GM12865 (cell line): ENCODE data around the gene THBS1.

Experiments used
- DNase-seq: peaks from one replicate; pipeline ENCODE4 v3.0.0; 2010; ENCODE audit warnings: low read depth
- H3K4me3 ChIP-seq: 2 replicates; pipeline ENCODE4 v1.5.1; 2011; ENCODE audit warnings: mild to moderate bottlenecking, low read depth, low read length, control low read depth
- TF ChIP-seq, protein P1 (sequence below): IDR thresholded peaks from 2 replicates; pipeline ENCODE4 v1.5.1; 2011; ENCODE audit warnings: low read length, control low read depth, low read depth, inconsistent platforms; ENCODE audit not compliant: insufficient read depth; ENCODE audit errors: missing control alignments

Gene THBS1

DNA sequence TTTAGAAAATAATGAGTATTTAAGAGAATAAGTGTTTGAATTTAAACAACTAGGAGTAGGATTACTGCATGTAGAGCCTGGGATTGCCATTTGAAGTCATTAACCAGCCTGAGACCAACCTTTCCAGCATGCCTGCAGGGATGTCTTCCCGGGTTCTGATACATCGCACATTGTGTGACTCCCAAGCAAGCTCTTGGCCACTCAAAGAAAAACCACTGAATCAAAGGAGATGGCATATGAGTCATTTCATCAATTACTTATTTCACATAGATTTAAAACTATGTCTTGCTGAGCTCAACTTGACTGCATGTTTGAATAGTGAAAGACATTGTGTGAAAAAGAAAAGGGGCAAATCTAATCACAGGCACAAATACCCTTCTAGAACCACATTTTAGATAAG lies 15.0 kb upstream of the THBS1 start:
- no peak for DNase-seq
- no peak overlapping the region for H3K4me3 ChIP-seq
- TF ChIP-seq, protein P1, sequence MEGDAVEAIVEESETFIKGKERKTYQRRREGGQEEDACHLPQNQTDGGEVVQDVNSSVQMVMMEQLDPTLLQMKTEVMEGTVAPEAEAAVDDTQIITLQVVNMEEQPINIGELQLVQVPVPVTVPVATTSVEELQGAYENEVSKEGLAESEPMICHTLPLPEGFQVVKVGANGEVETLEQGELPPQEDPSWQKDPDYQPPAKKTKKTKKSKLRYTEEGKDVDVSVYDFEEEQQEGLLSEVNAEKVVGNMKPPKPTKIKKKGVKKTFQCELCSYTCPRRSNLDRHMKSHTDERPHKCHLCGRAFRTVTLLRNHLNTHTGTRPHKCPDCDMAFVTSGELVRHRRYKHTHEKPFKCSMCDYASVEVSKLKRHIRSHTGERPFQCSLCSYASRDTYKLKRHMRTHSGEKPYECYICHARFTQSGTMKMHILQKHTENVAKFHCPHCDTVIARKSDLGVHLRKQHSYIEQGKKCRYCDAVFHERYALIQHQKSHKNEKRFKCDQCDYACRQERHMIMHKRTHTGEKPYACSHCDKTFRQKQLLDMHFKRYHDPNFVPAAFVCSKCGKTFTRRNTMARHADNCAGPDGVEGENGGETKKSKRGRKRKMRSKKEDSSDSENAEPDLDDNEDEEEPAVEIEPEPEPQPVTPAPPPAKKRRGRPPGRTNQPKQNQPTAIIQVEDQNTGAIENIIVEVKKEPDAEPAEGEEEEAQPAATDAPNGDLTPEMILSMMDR, result no peak

DNA sequence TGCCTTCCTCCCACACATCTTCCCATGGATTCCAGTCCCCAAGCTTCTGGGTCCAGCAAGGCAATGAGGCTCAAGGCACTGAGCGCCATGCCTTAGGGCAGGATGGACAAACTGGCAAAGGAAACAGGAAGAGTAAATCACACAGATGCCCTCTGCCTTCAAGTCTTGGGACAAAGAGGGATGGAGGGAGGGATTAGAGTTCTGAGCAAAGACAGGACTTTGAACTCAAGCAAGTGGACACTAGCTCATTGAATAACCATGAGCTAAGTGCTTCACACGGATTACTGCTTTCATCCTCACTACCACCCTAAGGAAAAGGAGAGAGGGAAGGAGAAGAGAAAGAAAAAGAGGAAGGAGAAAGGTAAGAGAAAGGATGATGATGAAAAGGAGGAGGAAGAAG lies 7.6 kb upstream of the THBS1 start:
- DNase-seq, result no peak
- H3K4me3 ChIP-seq, result no peak overlapping the region
- TF ChIP-seq, protein P1, result no peak

DNA sequence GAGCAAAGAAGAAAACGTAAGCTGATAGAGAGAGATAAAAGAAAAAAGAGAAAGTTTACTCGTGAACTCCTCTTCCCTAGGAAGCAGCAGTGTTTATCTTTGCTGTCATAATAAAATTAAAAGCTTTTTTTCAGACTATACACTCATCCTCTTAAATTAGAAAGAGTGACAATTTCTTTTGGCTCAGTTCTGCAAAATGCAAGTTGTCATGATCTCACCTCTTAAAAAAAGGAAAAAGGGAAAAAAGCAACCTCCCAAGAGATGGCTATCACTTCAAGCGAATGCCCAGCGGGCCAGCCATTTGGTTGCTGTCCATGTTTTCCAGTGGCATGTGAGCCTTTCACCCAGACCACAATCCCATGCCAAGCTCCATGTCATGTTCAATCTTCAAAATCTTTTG lies 7.0 kb upstream of the THBS1 start:
- no peak for DNase-seq
- TF ChIP-seq, protein P1, result no peak
- no peak overlapping the region for H3K4me3 ChIP-seq

DNA sequence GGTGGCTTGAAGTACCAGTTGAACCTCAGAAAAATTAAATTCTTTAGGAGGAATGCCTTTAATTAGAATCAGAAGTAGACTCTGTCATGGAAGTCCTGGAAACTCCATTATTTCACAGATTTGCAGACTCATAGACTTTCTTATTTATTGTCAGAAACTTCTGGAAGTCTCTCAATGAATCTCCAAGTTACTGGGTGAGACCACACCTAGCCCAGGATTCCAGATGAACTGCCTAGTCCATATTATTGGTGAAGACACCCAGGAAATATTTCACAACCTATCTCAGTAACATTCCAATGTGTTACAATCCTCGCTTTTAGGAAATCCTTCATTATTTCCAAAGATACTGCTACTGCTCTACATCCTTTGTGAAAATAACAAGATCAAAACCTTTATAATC lies 6.5 kb upstream of the THBS1 start:
- TF ChIP-seq, protein P1, result no peak
- DNase-seq, result no peak
- H3K4me3 ChIP-seq, result no peak overlapping the region

DNA sequence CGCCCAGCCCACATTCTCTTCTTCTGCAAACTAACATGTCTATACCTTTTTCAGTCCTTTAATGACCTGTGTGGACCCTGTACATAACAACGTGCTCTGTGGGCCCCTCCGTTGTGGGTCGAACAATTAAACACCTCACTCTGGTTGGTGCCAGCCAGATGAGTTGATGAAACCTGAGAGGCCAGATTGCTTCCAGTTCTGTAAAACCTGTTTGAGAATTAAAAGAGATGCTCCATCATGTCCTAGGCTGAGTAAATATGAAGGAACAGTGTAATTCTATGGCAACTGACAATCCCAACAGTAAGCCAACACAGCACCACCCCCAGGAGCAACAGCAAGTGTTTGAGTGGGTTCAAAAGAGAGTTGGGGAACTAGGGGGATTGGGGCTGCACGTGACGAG lies 5.7 kb upstream of the THBS1 start:
- no peak for DNase-seq
- no peak overlapping the region for H3K4me3 ChIP-seq
- TF ChIP-seq, protein P1, result no peak

DNA sequence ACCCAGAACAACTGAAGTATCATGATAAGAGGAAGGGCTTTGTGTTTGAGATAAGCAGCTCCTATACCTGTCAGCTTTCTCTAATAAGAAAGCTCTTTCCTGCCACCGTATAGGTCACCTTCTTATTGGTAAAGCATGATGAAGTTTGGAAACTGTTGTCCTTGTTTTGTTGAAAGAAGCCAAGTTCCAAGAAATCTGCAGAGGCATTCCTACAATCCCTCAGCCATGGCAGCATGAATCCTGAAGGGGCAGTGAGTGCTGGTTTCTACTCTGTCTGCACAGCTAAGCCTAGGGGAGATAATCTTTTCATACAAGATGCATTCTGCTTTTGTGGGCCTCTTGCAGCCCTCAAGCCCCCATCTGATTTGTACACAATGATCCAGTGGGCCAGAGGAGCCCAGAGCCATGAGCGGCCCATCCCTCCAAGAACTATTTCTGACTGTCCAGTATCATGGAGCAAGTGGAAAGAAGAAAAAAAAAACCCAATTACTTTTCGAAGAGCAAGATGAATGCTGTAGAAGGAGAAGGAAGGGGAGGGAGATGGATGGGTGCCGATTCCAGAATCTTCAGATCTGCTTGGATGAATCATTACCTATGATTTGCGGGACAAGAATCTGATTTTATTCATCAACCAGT lies 1.9 kb upstream of the THBS1 start:
- no peak overlapping the region for H3K4me3 ChIP-seq
- DNase-seq, result no peak
- TF ChIP-seq, protein P1, result no peak

DNA sequence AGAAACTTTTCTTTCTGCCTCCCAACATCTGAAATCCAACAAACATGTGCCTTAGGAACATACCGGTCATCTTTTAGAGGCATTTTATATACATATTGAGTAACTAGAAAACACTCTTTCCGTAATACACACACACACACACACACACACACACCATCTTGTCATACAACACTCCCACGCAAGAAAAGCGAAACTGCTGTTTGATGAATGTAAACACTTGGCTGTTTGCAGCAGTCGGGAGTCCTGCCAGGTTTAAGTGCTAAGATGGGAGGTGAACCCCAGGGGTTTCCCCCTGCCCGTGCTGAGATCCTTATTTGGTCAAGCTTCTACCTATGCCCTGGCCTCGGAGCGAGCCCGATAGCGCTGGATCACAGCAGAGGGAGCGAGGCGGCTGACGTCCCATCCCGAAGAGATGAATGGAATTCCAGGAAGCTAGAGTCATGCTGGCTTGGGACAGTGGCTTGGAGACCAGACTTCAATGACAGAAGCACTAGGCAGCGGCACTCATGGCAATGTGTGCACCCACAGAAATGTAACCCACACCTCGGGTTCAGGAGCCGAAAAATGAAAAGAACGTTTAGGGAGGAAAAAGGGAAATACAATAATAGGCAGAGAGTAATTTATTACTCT lies 1.3 kb upstream of the THBS1 start:
- peak overlapping the region; percentile 21 for H3K4me3 ChIP-seq
- peak; percentile 80 for DNase-seq
- TF ChIP-seq, protein P1, result no peak
